Subcutaneous abdominal adipose tissue (tissue), 5 donors: ENCODE data around the gene TUT7.

Experiments
- H3K27ac ChIP-seq: one replicate; pipeline ENCODE4 v1.7.0; 2013; ENCODE audit warnings: low read depth, mild to moderate bottlenecking, inconsistent platforms, low read length, moderate library complexity
- H3K27me3 ChIP-seq, 5 donors: one replicate each; pipeline ENCODE4 v1.7.0; 2013; ENCODE audit warnings: low read length in 5 of 5, inconsistent platforms in 1 of 5; ENCODE audit not compliant: control insufficient read depth in 5 of 5, insufficient read depth in 4 of 5
- H3K36me3 ChIP-seq, 5 donors: one replicate each; pipeline ENCODE4 v1.7.0; 2013; ENCODE audit warnings: low read length in 5 of 5; ENCODE audit not compliant: control insufficient read depth in 5 of 5, insufficient read depth in 5 of 5
- H3K4me1 ChIP-seq, 5 donors: one replicate each; pipeline ENCODE4 v1.7.0; 2013; ENCODE audit warnings: low read length in 5 of 5, mild to moderate bottlenecking in 3 of 5, moderate library complexity in 1 of 5; ENCODE audit not compliant: control insufficient read depth in 5 of 5, insufficient read depth in 5 of 5
- H3K4me3 ChIP-seq, 5 donors: one replicate each; pipeline ENCODE4 v1.7.0; 2013; ENCODE audit warnings: low read length in 5 of 5, low read depth in 1 of 5
- H3K9ac ChIP-seq, 5 donors: one replicate each; pipeline ENCODE4 v1.7.0; 2013; ENCODE audit warnings: low read length in 5 of 5, mild to moderate bottlenecking in 4 of 5, moderate library complexity in 3 of 5
- H3K9me3 ChIP-seq, 5 donors: one replicate each; pipeline ENCODE4 v1.7.0; 2013; ENCODE audit warnings: low read length in 5 of 5; ENCODE audit not compliant: control insufficient read depth in 5 of 5
- donor health status: healthy.
- donor health status: healthy.
- donor health status: healthy.
- donor health status: healthy.
- donor health status: healthy.

TUT7 gene

DNA sequence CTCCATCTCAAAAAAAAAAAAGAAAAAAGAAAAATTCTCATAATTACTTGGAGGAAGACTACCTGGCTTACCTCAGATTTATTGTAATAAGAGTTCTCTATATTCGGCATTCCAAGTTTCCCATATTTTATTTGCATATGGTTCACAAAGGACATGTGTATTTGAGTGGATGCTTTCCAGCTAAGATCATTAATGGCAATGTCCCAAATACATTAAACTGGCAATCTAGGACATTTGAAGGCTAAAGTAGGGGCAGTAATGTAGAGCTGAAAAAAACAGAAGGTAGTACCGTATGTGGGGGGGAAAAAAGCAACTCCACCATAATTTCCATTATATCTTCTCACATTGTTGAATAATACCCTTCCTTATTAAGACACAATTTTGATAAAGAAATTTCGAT, 4.9 kb downstream of the TUT7 start:
- H3K9me3 ChIP-seq: no peaks in the 10 kb centered on the region
- H3K27ac ChIP-seq: no peak overlapping the region
- no peaks in the 10 kb centered on the region for H3K27me3 ChIP-seq
- peak overlapping the region in 1 of 5 donors; percentile 35 for H3K9ac ChIP-seq
- peaks cover 13 to 20% (median 16%) of the 10 kb centered on the region in 5 donors for H3K36me3 ChIP-seq
- peaks cover 5 to 56% (median 41%) of the 10 kb centered on the region in 5 donors for H3K4me1 ChIP-seq
- no peak overlapping the region for H3K4me3 ChIP-seq

DNA sequence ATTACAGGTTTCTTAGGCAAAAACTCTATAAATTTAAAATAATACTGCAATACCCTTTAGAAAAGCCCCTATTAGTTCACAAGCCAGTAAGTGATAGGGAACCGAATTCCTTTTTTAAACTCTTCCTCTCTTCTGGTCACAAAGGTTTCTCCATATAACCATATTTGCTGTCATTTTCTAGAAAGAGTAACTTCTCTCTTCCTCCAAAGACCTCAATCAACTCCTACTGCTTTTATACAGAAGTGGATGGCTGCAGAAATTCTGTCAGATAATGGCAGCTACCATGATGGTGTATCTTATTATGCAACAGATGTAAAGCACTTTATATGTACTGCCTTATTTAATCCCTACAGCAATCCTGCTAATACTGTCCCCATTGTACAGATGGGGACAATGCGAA, 6.2 kb downstream of the TUT7 start:
- H3K27ac ChIP-seq: no peak overlapping the region
- H3K9me3 ChIP-seq: no peaks in the 10 kb centered on the region
- peaks cover 5 to 47% (median 32%) of the 10 kb centered on the region in 5 donors for H3K4me1 ChIP-seq
- H3K9ac ChIP-seq: no peak overlapping the region
- peak overlapping the region in 1 of 5 donors; percentile 9 for H3K4me3 ChIP-seq
- peaks cover 16 to 22% (median 20%) of the 10 kb centered on the region in 5 donors for H3K36me3 ChIP-seq
- H3K27me3 ChIP-seq: no peaks in the 10 kb centered on the region

DNA sequence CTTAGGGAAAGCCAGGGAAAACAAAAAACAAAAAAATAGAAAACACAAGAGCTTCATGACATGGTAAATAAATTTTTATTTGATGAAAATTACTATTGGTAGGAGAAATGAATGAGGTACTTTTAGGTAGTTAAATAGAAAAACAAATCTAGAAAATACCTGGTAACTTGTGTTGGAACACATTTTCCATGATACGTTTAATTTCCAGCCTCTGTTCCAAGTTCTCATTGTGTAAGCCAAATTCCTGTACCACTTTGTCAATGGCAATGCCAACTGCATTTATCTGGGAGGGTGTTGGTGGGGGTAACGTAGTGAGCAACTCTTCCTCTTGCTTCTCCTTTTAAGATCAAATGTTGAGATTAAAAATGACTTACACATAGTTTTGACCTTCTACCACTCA, 9.4 kb downstream of the TUT7 start:
- no peaks in the 10 kb centered on the region for H3K9me3 ChIP-seq
- no peak overlapping the region for H3K27ac ChIP-seq
- H3K27me3 ChIP-seq: no peaks in the 10 kb centered on the region
- H3K4me3 ChIP-seq: no peak overlapping the region
- no peak overlapping the region for H3K9ac ChIP-seq
- H3K36me3 ChIP-seq: peaks cover 34 to 52% (median 39%) of the 10 kb centered on the region in 5 donors
- H3K4me1 ChIP-seq: peaks cover 0 to 29% (median 21%) of the 10 kb centered on the region in 5 donors

DNA sequence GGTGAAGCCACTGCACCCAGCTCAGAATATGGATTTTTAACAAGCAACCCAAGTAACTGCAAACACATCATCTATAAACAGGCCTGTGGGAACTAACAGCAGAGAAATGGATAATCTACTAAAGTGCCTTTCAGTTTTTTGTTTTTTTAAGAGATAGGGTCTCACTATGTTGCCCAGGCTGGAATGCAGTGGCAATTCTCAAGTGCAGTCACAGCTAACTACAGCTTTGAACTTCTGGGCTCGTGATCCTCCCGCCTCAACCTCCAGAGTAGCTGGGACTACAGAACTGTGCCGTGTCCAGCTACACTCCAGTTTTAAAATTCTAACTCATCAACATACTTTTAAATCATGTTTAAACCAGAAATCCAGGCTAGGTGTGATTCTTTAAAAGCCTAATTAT, 11.9 kb downstream of the TUT7 start:
- Histone ChIP-seq H3K9me3 (no peaks in the 10 kb centered on the region), H3K27me3 (no peaks in the 10 kb centered on the region), H3K4me3 (no peak overlapping the region), H3K4me1 (peaks cover 0 to 16% (median 9%) of the 10 kb centered on the region in 5 donors), H3K9ac (no peak overlapping the region), H3K36me3 (peaks cover 51 to 76% (median 58%) of the 10 kb centered on the region in 5 donors), H3K27ac (peak overlapping the region; percentile 85)

DNA sequence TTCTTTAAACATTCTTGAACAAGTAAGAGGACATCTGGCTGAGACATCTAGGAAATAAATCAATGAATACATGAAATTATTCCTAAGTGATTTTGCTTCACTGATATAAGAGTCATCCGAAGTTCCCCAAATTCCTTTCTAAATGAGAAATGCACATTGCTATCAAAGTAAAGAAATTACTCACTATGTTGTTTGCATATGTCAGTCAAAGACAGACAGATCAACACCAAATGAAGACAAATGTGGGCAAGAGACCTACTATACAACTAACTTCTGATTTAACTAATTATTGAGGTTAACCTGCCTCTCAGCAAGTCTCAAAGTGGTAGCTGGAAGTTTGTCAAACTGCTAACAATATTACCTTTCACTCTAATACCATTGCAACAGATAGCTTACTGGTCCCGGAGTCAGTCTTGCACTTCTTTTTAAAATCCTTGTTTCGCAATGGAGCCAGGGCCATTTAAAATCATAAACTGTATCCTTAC, 13.2 kb downstream of the TUT7 start:
- Histone ChIP-seq H3K27ac (peak overlapping the region; percentile 85), H3K36me3 (peaks cover 60 to 87% (median 70%) of the 10 kb centered on the region in 5 donors), H3K4me1 (peaks cover 0 to 12% (median 9%) of the 10 kb centered on the region in 5 donors), H3K4me3 (no peak overlapping the region), H3K9ac (no peak overlapping the region), H3K9me3 (no peaks in the 10 kb centered on the region), H3K27me3 (no peaks in the 10 kb centered on the region)

DNA sequence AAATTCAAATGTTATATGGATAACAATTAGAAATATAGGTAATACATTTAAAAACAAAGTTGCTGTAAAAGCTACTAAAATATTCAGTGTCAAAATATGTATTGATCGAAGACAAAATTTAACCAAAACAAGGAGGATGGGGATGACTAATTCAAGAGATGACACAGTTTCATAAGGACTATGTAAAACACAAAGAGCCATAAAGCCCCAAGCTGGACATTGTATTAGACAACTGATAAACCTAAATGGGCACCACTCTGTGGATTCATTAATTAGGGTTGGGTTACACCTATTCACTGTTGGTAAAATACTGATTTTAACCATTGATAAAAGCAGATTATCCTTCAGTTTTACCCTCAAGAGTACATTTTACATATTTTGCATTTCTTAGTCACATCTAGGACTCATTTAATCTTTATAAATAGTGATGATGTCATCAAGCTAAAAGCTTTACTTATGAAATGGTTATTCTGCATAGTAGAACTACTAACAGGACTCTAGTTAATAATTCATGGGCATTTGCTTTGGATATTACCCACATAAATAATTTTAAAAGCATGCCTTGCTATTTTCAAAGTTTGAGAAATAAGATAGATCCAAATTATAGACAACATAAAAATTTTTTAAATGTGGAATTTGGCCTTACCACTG, 13.7 kb downstream of the TUT7 start:
- Histone ChIP-seq H3K27ac (peak overlapping the region; percentile 85), H3K36me3 (peaks cover 61 to 88% (median 74%) of the 10 kb centered on the region in 5 donors), H3K9me3 (no peaks in the 10 kb centered on the region), H3K4me3 (no peak overlapping the region), H3K9ac (no peak overlapping the region), H3K27me3 (no peaks in the 10 kb centered on the region), H3K4me1 (peaks cover 0 to 12% (median 9%) of the 10 kb centered on the region in 5 donors)

DNA sequence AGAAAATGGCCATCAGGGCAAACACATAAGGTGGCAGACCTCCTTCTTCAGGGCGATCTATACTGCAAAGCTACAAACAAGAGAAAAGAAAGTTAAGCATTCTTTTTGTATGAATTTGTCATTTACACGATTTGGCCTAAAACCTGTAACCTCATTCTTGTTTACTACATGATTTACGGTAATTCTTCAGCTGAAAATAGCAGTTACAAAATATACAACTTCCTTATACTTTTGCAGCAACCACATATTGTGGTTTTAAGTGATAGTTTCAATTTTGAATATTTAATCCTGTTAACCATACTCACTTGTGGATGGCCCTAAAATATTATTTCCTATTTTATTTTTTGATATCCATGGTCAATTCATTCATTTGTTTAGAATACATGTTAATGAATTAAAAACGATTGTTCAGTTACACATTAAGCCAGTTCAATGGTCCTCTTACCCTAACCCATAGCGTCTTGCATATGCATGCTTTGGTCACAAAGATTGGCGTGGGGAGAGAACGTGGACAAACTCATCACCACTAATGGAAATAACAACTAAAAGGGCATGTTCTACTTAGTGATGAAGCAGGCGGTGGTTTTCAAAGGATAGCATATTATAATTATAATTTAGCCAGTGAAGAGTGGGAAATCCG, 16.6 kb downstream of the TUT7 start:
- peaks cover 73 to 90% (median 78%) of the 10 kb centered on the region in 5 donors for H3K36me3 ChIP-seq
- no peak overlapping the region for H3K27ac ChIP-seq
- no peaks in the 10 kb centered on the region for H3K9me3 ChIP-seq
- no peaks in the 10 kb centered on the region for H3K27me3 ChIP-seq
- H3K9ac ChIP-seq: no peak overlapping the region
- H3K4me3 ChIP-seq: no peak overlapping the region
- H3K4me1 ChIP-seq: peaks cover 0 to 12% (median 9%) of the 10 kb centered on the region in 5 donors

DNA sequence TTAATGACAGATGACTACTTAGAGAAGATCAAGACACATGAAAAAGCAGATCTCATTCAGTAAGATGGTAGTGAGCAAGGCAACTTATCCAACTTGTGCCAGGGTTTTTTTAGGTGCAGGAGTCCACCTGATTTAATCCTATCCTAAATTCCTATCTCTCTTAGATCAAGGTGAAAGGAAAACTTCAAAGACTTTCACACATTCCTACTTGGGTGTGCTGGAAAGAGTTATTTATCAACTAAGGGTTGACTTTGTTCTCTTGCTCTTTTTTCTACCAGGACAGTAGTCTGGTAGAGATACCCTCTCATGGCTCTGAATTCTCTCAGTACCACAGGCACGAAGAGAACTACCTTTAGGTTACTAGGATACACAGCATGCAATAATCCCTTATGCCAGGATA, 18.2 kb downstream of the TUT7 start:
- no peaks in the 10 kb centered on the region for H3K27me3 ChIP-seq
- no peak overlapping the region for H3K9ac ChIP-seq
- peaks cover 64 to 87% (median 75%) of the 10 kb centered on the region in 5 donors for H3K36me3 ChIP-seq
- H3K27ac ChIP-seq: no peak overlapping the region
- H3K4me3 ChIP-seq: no peak overlapping the region
- peaks cover 0 to 5% (median 2%) of the 10 kb centered on the region in 5 donors for H3K4me1 ChIP-seq
- no peaks in the 10 kb centered on the region for H3K9me3 ChIP-seq

DNA sequence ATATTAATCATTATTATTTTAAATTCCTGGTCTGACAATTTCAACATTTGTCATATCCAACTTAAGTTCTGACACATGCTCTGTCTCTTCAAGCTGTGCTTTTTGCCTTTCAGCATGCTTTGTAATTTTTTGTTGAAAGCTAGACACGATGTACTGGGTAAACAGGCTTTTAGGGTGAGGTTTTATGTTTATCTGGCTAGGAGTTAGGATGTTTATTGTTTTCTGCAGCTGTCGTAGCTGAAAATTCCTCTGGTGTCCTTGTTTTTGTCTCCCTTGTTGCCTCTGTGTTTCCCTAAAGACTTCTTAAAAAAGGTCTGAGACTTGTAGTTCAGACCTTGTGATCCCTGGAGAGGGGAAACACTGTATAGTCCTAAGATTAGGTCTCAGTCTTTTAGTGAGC, 20.6 kb downstream of the TUT7 start:
- H3K27ac ChIP-seq: no peak overlapping the region
- H3K27me3 ChIP-seq: no peaks in the 10 kb centered on the region
- no peak overlapping the region for H3K9ac ChIP-seq
- no peaks in the 10 kb centered on the region for H3K9me3 ChIP-seq
- H3K4me3 ChIP-seq: no peak overlapping the region
- peaks cover 49 to 83% (median 62%) of the 10 kb centered on the region in 5 donors for H3K36me3 ChIP-seq
- H3K4me1 ChIP-seq: no peaks in the 10 kb centered on the region

DNA sequence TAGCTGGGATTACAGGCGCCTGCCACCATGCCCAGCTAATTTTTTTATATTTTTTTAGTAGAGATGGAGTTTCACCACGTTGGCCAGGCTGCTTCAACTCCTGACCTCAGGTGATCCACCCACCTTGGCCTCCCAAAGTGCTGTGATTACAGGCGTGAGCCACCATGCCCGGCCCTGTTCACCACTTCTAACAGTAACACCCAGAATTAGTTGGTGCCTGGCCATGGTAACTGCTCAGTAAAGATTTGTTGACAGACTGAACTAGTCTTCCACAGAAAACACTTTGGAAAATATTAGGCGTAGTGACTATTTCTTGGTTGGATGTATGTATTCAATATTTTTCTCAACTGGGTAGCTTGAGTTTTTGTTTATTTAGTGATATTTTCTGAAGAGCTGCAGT, 24.0 kb downstream of the TUT7 start:
- H3K36me3 ChIP-seq: peaks cover 49 to 82% (median 62%) of the 10 kb centered on the region in 5 donors
- H3K4me3 ChIP-seq: no peak overlapping the region
- H3K27ac ChIP-seq: no peak overlapping the region
- no peaks in the 10 kb centered on the region for H3K4me1 ChIP-seq
- no peak overlapping the region for H3K9ac ChIP-seq
- no peaks in the 10 kb centered on the region for H3K9me3 ChIP-seq
- no peaks in the 10 kb centered on the region for H3K27me3 ChIP-seq
